CD4-positive, alpha-beta T cell treated with Interferon gamma for 1 hour (primary cell): Measurements from ENCODE around the gene IL21R.
"Not testable (repeated sequence)": the region's sequence is repeated elsewhere in the genome, so short reads cannot be mapped to it uniquely, and the experiment has no call there.

Source experiments
- DNase-seq: peaks from one replicate; pipeline ENCODE4 v3.0.0-alpha.2; 2020

IL21R gene

DNA sequence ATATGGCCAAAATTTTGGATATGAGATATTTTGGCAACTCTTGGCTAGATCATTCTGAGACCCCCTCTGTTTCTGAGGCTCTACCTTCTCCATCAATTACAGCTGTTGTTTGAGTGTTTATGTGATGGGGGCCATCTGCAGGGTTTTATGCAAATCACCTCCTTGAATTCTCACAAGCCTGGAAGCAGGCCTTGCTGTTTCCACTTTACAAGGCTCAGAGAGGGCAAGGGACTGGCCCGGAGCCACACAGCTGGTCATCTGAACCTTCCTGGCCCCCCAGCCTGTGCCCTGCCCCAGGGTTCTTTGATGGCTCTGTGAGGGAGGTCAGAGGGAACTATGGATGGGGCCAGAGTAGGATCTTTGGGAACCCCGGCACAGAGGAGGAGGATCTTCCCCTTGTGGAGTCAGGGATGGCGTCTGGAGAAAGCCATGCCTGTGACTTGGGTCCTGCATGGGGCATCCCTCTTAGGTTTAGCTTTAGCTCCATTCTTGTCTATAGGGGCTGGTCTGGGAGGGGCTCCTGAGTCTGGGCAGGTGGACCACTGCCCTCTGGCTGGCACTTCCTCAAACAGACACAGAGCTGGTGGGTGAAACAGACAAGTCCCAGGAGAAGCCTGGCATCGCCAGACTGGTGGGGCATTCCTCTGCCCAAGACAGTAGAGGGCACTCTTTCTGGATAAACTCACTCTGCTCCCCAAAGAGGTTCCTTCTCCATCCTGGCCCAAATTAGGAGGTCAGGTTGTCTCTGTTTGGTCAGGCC, 26.2 kb downstream of the IL21R start:
- no peak for DNase-seq

DNA sequence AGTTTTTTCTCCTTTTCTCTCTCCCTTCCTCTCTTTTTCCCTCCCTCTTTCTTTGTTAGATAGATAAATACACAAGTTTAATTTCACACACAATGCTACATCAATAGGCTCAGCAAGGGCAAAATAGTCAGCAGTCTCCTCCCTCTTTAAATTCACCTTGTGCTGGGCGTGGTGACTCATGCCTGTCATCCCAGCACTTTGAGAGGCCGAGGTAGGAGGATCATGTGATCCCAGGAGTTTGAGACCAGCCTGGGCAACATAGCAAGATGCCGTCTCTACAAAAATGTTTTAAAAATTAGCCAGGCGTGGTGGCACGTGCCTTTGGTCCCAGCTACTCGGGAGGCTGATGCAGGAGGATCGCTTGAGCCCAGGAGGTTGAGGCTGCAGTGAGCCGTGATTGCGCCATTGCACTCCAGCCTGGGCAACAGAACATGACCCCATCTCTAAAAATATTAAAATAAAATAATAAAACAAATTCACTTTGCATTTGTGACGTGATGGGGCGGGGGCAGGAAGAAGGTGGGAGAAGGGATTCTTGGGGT, 27.4 kb downstream of the IL21R start:
- no peak for DNase-seq

DNA sequence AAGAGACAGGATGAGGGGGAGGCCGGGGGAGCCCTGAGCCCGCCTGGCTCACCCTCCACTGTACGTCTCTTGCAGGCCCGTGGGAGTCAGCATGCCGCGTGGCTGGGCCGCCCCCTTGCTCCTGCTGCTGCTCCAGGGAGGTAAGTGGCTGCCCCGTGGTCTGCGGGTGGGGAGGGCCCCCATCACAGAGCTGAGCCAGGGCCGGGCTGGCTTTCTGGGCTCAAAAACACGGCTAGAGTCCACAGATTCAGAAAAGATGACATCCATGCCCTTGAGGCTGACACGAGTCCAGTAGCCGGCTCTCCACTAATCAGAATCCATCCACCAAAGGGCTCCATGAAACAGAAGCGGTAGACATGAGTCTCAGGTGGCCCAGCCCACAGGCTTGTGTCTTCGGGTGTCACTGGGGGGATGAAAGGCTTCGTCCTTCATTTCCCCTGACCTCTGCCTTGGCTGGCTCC, 28.0 kb downstream of the IL21R start:
- DNase-seq = no peak

DNA sequence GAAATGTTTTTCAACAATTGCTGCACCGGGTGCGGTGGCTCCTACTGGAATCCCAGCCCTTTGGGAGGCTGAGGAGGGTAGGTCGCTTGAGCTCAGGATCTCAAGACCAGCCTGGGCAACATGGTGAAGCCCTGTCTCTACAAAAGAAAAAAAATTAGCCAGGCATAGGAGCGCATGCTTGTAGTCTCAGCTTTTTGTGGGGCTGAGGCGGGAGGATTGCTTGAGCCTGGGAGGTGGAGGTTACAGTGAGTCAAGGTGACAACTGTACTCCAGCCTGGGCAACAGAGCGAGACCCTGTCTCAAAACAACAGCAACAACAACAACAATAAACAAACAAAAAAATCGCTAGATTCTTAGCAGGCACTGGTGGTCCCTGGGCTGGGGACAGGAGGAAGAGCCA, 28.5 kb downstream of the IL21R start:
- no peak for DNase-seq

DNA sequence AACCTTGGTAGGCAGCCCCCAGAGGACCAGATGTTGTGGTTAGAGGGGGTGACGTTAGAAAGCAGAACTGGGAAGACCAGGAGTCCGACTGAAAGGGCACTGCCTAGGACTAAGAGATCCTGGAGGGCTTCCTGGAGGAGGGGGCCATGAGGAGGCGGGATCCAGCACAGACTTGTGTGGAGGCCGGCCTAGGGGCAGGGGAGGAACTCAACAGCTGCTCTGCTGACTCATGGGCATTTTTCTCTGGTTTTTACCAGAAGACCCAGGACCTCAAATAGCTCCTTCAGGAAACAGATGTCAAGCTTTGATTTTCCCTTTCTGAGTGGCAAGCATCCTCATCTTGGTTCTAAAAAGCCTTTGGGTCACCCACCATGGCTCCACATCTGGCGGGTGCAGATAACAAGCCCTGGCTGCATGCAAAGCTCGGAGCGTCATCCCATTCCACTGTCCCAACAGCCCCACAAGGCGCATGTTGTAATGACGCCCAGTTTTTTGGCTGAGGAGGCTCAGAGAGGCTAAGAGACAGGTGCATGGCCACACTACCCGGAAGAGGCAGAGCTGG, 29.0 kb downstream of the IL21R start:
- no peak for DNase-seq

DNA sequence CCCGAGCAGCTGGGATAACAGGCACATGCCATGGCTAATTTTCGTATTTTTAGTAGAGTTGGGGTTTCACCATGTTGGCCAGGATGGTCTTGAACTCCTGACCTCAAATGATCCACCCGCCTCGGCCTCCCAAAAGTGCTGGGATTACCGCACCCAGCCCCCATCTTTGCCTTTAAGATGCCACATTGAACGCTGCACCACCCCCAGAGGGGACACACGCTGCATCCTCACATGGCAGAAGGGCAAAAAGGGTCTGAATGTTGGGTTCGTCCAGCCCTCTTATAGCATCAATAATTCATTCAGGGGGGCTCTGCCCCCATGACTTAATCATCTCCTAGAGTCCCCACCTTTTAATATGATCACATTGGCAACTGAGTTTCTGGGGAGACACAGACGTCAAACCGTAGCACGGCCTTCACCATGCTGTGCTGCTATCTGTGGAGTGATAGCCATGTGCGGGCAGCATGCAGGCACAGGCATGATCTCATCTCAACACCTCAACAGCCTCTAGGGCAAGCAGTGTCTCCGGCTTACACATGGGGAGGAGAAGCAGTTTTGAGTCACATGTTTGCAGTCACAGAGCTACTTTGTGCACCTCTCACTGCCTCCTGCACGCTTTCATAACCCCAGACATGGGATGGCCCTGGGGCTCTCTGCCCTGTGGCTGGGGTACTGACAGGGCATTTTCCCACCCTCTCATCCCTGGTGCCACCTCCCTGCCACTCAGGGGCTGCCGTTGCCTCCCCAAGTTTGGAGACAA, 30.0 kb downstream of the IL21R start:
- DNase-seq = no peak

DNA sequence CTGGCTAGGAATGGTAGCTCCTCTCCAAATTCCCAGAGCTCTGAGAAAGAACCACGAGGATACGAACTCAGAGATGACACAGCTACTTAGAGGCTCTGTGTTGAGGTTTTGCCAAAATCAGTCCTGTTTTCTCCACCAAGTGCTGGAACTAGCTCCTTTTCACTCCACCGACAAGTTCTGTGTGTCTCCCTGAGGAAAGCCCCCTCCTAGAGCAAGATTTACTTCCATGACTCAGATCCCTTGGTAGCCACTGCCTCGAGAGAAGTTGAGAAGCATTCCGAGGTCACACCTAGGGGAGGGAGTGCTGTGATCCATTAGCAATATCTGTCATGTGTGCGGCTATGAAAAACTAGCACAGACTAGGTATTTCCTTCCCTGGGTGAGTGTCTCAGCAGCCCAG, 30.6 kb downstream of the IL21R start:
- DNase-seq = no peak

DNA sequence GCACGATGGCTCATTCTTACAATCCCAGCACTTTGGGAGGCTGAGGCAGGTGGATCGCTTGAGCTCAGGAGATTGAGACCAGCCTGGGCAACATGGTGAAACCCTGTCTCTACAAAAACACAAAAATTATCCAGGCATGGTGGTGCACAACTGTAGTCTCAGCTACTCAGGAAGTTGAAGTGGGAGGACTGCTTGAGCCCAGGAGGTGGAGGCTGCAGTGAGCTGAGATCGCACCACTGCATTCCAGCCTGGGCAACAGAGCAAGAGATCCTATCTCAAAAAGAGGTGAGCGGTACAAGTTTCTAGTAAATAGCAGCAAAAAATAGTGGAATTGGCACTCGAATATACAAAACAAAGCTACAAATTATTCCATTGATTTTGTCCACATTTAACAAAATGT, 31.2 kb downstream of the IL21R start:
- not testable (repeated sequence) for DNase-seq

DNA sequence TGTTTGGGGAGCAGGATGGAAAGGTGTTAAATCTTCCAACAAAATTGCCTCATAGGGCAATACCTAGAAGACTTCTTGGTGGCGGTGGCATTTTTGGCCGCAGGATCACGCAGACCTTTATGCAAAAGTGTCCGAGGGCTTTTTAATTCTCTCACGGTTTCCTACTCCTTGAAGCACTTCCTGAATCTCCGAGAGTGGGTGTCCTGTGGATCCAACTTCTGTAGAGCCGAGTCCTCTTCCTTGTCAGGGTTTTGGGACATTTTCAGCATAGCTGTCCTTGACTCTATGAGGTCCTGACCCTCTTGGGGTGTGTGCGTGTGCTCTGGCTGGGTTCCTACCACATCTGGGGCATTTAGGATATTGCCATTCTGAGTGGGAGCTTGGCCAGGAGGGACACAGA, 31.7 kb downstream of the IL21R start:
- no peak for DNase-seq

DNA sequence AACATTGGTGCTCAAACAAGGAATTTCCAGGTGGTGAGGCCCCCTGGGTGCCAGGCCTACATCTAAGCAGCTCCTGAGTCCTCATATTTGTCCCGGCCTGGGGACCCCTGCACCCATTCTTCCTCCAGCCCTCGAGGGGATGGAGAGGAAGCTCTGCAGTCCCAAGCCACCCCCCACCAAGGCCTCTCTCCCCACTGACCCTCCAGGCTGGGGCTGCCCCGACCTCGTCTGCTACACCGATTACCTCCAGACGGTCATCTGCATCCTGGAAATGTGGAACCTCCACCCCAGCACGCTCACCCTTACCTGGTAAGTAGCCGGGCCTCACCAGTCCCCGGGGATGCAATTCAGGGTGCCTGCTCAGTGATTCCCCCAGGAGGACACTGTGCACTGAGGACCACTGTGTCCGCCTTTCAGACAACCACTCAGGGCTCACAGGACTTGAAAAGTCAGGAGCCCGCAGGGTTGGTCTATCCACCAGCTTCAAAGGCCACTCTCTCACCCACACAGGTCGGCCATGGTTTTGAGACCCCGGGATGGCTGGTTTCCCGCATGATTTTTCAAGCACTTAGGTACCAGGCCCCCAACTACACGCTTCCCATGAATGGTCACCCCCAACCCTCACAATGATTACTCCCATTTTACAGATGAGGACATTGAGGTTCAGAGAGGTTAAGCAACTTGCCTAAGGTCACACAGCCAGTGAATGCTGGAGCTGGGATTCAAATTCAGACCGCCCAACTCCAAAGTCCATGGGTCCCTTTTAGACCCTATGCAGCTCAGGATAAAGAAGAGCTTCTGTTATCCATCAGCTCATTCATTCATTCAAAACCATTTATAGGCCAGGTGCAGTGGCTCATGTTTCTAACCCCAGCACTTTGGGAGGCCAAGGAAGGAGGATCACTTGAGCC, 32.4 kb downstream of the IL21R start:
- DNase-seq = no peak

DNA sequence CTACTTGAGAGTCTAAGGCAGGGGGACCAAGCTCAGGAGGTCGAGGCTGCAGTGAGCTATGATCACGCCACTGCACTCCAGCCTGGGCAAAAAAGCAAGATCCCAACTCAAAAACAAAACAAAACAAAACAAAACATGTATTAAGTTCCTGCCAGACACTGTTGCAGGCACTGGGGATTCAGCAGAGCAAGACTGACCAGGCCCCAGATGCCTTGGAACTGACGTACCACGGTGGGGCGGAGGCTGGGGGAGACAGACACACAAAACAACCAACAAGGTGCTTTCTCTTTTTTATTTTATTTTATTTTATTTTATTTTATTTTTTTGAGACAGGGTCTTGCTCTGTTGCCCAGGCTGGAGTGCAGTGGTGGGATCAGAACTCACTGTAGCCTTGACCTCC, 33.2 kb downstream of the IL21R start:
- not testable (repeated sequence) for DNase-seq

DNA sequence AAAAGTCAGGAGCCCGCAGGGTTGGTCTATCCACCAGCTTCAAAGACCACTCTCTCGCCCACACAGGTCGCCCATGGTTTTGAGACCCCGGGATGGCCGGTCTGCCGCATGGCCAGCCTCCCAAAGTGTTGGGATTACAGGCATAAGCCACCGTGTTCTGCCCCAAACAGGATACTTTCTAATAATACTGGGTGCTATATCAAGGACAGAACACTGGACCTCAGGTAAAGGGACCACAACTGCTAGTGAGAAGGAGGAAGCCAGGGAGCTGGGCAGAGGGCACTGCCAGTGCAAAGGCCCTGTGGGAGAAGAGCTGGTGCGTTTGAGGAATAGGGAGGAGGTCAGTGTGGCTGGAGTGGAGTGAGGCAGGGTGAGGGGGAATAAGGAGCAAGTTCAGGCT, 34.1 kb downstream of the IL21R start:
- DNase-seq = no peak

DNA sequence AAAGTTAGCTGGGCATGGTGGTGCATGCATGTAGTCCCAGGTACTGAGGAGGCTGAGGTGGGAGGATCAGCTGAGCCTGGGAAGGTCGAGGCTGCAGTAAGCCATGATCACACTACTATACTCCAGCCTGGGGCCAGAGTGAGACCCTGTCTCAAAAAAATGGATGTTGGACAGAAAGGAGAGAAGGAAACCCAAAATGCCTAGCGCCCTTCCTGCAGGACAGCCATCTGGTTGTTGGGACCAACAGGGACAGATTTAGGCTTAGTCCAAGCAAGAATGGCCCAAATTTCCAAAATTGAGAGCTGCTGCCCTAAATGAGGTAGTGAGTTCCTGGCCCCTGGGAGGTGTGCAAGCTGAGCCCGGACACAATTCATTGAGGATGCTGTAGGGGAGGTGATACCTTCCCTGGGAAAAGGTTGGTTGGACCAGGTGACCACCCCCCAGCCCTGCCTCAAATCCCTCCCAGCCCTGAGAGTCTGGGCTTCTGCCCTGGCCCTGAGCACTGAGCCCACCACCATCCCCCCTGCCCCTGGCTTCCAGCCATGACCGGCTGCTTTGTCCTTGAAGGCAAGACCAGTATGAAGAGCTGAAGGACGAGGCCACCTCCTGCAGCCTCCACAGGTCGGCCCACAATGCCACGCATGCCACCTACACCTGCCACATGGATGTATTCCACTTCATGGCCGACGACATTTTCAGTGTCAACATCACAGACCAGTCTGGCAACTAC, 35.1 kb downstream of the IL21R start:
- no peak for DNase-seq

DNA sequence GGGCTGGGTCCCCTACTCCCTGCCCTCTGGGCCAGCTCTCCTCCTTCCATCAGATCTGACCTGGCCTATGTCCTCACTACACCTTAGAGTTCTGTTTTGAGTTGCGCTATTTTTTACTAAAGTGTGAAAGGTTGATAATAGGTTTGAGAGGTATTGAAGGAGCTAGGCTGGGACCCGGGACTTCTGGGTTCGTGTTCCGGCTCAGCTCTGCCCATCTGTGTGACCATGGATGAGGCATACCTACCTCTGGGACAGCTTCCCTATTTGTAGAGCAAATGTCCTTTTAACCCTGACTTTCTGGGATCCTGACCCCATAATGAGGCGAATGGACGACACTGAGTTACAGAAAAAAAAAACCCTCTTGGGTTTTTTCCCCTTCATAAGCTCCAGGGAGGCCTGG, 36.0 kb downstream of the IL21R start:
- no peak for DNase-seq

DNA sequence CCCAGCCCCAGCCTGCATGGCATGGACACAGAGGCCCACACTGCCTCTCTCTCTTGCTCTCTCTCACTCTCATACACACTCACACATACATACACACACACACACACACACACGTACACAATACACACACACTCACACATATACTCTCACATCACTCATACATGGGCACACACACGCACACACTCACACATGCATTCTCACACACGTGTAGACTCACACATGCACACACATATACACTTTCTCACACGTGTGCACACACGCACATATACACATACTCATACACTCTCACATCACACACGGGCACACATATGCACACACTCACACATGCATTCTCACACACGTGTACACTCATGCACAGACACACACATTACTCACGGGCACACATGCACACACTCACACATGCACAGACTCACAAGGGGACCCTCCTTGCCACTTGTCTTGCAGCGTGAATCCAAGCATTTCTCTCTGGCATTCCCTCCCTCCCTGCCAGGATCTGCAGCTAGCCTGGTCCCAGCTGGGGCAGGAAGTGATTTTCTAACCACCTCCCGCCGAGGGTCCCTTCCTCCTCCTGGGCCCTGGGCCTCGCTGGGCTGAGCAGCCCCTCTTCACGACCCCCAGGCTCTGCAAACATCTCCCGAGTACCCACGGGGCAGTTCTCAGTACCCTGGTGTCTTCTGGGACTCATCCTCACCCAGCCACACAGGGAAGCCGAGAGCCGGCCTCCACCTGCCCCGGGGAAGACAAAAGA, 37.5 kb downstream of the IL21R start:
- DNase-seq = no peak

DNA sequence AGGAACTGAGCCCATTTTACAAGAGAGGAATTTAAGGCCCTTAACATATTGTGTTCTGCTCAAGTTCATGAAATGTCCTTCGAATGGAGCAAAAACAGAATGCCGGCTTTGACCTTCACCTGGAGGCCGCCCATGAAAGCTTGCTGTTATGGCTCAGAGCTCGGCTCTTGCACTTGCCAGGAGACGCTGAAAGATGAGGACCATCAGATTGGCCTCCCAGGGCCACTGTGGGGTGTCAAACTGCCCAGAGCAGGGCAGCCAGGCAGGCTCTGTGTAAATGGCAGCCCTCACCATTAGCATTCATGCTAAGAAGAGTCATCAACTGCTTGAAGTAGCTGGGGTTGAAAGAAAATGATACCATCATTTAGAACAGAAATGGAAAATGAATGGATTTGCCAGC, 39.3 kb downstream of the IL21R start:
- DNase-seq = no peak

DNA sequence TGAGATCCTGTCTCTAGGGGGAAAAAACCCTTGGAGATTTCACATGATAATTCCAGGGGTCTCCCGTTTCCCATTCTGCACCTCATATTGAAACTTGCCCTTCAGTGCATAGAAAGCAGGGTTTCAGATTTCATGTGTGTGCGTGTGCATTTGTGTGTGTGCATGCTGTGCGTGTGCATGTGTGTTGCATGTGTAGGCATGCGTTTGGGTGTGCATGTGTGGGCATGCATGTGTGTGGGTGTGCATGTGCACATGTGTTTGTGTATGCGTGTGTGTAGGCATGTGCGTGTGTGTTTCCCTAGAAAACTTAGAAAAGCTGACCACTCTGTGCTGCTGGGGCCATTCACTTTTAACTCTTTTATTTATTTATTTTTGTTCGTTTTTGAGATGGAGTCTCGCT, 40.0 kb downstream of the IL21R start:
- no peak for DNase-seq

DNA sequence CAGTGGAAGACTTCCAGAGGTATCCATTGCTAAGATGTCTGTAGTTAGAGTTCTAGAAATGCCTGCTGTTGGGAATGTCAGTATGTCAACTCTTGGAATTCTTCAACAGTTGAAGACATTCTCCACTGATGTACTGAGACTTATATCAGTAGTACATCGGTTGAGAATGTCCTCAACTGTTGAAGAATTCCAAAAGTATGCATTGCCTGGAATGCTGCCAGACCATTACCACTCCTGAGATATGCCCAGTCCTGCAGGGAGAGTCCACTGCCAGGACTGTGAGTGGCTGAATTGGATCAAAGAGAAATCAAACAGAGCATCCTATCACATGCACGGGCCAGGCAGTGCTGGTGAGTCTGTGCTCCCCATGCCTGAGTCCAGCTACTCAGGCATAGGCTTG, 42.0 kb downstream of the IL21R start:
- DNase-seq = no peak

DNA sequence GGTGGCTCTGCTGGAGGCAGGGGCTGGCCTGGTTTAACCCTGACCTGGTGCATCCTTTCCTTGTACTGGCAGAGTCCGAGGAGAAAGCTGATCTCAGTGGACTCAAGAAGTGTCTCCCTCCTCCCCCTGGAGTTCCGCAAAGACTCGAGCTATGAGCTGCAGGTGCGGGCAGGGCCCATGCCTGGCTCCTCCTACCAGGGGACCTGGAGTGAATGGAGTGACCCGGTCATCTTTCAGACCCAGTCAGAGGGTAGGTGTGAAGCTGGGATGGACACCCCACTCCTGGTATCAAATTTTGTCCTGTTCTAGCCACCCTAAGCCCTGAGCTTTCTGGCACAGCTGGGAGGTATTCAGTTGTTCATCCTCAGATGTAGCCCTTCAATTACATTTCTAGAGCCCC, 42.5 kb downstream of the IL21R start:
- DNase-seq = no peak

DNA sequence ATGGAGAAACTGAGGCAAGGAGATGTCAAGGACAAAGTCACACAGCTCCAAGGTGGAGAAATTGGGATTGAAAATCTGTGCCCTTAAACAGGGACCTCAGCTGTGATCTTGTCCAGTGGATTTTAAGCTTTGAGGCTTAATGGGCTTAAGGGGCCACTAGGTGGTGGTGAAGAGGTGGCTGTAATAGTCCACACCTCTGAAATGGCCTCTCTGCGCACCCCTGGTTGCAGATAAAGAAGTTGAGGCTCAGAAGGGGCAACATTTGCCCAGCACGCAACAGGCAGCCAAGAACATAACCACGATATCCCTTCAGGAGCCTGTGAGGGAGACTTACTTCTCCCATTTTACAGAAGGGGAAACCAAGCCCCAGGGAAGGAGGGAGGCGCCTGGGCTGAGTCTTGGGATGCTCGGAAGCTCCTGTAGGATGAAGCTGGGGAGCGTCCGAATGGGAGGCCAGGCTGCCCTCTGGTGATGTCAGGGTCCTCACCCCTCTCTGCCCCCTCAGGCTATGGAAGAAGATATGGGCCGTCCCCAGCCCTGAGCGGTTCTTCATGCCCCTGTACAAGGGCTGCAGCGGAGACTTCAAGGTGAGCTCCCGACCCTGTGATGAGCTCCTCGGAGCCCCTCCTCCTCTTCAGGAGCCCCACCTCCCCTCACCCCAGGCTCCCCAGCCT, 43.7 kb downstream of the IL21R start:
- DNase-seq = no peak

DNA sequence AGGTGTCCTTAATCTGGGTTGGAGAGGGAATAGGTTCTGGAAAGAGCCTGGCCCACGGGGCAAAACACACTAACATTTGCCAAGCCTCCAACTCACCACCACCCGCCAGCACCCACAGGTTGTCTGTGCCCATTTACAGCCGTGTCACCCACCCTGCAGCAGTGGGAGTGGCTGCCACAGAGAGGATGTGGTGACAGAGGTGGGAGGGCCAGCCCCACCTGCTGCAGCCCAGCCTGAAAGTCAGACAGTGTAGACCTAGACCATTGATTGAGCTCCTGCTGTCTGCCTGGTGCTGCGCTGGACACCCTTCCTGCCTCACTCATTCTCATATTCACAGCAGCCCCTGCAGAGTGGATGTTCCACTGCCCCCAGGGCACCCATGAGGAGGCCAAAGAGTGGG, 44.7 kb downstream of the IL21R start:
- DNase-seq = peak; percentile 88
